HCT116 (cell line): ENCODE results near the gene MLPH.

Source experiments
- CEBPB ChIP-seq: IDR thresholded peaks from 2 replicates; pipeline ENCODE4 v1.6.1; 2012; ENCODE audit warnings: low read depth
- CTCF ChIP-seq, 3 experiments: fragments of 200-600 bp in 1 of 3; sonication (generic) in 1 of 3; IDR thresholded peaks in 2 of 3; conservative IDR thresholded peaks in 1 of 3; 2 replicates each; pipeline ENCODE4 v1.5.1; 2012 to 2017; ENCODE audit warnings: low read depth in 2 of 3, low read length in 2 of 3, antibody characterized with exemption in 1 of 3, borderline replicate concordance in 1 of 3, control low read depth in 1 of 3, mild to moderate bottlenecking in 1 of 3, mixed read lengths in 1 of 3, mixed run types in 1 of 3, moderate library complexity in 1 of 3; ENCODE audit not compliant: insufficient read depth in 1 of 3
- ELF1 ChIP-seq: IDR thresholded peaks from 2 replicates; pipeline ENCODE4 v1.6.1; 2012; ENCODE audit warnings: low read depth, borderline replicate concordance
- EZH2 ChIP-seq: fragments of 200-600 bp; sonication (generic); IDR thresholded peaks from 2 replicates; pipeline ENCODE4 v1.6.1; 2017; ENCODE audit warnings: antibody characterized with exemption, mixed run types
- EZH2phosphoT487 ChIP-seq: fragments of 200-600 bp; IDR thresholded peaks from 2 replicates; pipeline ENCODE4 v1.6.1; 2018; ENCODE audit warnings: antibody characterized with exemption, borderline replicate concordance
- FOSL1 ChIP-seq: IDR thresholded peaks from 2 replicates; pipeline ENCODE4 v1.6.1; 2012; ENCODE audit warnings: low read depth
- JUND ChIP-seq: IDR thresholded peaks from 2 replicates; pipeline ENCODE4 v1.6.1; 2012
- MAX ChIP-seq: IDR thresholded peaks from 2 replicates; pipeline ENCODE4 v1.6.1; 2012
- POLR2A ChIP-seq: IDR thresholded peaks from 2 replicates; pipeline ENCODE4 v1.7.0; 2011; ENCODE audit warnings: borderline replicate concordance; ENCODE audit not compliant: insufficient read depth, insufficient read length; ENCODE audit errors: extremely low read depth
- POLR2AphosphoS5 ChIP-seq: IDR thresholded peaks from 2 replicates; pipeline ENCODE4 v1.6.1; 2011; ENCODE audit warnings: mild to moderate bottlenecking, low read depth, low read length, moderate library complexity
- RAD21 ChIP-seq: IDR thresholded peaks from 2 replicates; pipeline ENCODE4 v1.6.1; 2012; ENCODE audit warnings: low read depth, mild to moderate bottlenecking
- REST ChIP-seq: IDR thresholded peaks from 2 replicates; pipeline ENCODE4 v1.6.1; 2012; ENCODE audit warnings: low read depth
- SP1 ChIP-seq: IDR thresholded peaks from 2 replicates; pipeline ENCODE4 v1.6.1; 2012; ENCODE audit warnings: low read depth
- ZNF274 ChIP-seq: fragments of 200-500 bp; sonication (Bioruptor generic); IDR thresholded peaks from 2 replicates; pipeline ENCODE4 v1.6.1; 2014; ENCODE audit warnings: mild to moderate bottlenecking, low read depth, low read length, inconsistent platforms

GRCh38 chr2:237447496-237447895 is 39.6 kb upstream of the MLPH start:
- TF ChIP-seq RAD21, result no peak
- TF ChIP-seq POLR2A, result no peak
- TF ChIP-seq CTCF (IDR thresholded peaks at IDR 0.05 in 2 of 3, conservative IDR thresholded peaks at IDR 0.05 in 1 of 3; ENCODE audit: borderline replicate concordance in 1 of 3, insufficient read depth in 1 of 3, low read depth in 2 of 3, low read length in 2 of 3), result no peak
- TF ChIP-seq CEBPB, result no peak
- no peak for TF ChIP-seq POLR2AphosphoS5
- TF ChIP-seq MAX, result no peak
- TF ChIP-seq SP1, result no peak
- no peak for TF ChIP-seq ZNF274
- TF ChIP-seq REST, result no peak
- no peak for TF ChIP-seq JUND
- no peak for TF ChIP-seq FOSL1
- no peak for TF ChIP-seq EZH2phosphoT487
- no peak for TF ChIP-seq EZH2
- no peak for TF ChIP-seq ELF1
